ENCODE data around the gene ABCB9. TPM values are rescaled to one million over a fixed set of nuclear protein-coding genes. Genes with fewer than 3 reads are reported as not detected.

Gene ABCB9
- total RNA-seq, 1 donor from 2014 or later = 8.8 TPM

DNA sequence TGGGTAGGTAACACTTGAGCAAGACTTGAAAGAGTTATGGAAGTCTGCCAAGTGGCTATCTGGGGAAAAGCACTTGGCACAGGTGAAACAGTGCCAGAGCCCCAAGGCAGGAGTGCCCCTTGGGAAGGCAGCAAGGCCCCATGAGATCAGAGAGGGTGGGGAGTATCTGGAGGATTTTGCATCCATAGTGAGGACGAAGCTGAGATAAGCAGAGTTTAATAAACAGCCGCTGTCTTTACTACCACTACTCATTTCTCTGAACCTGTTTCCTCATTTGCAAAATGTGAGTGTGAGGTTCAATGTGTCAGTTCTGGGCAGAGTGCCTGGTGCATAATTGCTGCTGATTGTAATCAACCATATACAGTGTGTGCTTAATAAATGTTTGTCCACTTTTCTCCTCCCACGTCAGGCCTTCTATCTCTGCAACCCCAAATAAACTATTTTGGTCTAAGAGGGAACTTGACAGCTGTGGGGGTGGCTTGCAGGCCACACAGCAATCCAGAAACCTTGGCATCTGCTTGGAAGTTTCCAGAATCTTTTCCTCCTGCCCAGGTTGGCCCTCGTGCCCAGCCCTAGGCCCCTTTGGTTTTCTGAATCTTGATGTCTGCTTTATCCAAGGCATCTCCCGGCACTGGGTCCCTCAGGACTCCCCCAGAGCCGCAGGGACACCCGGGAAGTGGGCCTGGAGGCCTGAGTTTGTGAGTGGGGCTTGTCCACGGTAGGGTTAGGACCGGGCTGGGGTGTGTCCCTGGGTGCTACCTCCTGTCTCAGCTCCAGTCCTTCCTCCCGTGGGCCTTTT is 4.5 kb downstream of the ABCB9 start:
- Mint-ChIP-seq H3K27me3 (ENCODE audit: unreplicated experiment) (peaks cover 4% of the 10 kb centered on the region), H3K4me1 (ENCODE audit: low read depth, unreplicated experiment) (peaks cover 4% of the 10 kb centered on the region), H3K36me3 (ENCODE audit: unreplicated experiment) (no peaks in the 10 kb centered on the region), H3K9me3 (ENCODE audit: unreplicated experiment) (no peaks in the 10 kb centered on the region), H3K4me3 (ENCODE audit: unreplicated experiment) (no peak overlapping the region), H3K27ac (ENCODE audit: unreplicated experiment) (no peak overlapping the region)
- TF ChIP-seq, protein P1, sequence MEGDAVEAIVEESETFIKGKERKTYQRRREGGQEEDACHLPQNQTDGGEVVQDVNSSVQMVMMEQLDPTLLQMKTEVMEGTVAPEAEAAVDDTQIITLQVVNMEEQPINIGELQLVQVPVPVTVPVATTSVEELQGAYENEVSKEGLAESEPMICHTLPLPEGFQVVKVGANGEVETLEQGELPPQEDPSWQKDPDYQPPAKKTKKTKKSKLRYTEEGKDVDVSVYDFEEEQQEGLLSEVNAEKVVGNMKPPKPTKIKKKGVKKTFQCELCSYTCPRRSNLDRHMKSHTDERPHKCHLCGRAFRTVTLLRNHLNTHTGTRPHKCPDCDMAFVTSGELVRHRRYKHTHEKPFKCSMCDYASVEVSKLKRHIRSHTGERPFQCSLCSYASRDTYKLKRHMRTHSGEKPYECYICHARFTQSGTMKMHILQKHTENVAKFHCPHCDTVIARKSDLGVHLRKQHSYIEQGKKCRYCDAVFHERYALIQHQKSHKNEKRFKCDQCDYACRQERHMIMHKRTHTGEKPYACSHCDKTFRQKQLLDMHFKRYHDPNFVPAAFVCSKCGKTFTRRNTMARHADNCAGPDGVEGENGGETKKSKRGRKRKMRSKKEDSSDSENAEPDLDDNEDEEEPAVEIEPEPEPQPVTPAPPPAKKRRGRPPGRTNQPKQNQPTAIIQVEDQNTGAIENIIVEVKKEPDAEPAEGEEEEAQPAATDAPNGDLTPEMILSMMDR (IDR thresholded peaks at IDR 0.05; ENCODE audit: partially characterized antibody, unreplicated experiment) = no peak
- DNase-seq = no peak

DNA sequence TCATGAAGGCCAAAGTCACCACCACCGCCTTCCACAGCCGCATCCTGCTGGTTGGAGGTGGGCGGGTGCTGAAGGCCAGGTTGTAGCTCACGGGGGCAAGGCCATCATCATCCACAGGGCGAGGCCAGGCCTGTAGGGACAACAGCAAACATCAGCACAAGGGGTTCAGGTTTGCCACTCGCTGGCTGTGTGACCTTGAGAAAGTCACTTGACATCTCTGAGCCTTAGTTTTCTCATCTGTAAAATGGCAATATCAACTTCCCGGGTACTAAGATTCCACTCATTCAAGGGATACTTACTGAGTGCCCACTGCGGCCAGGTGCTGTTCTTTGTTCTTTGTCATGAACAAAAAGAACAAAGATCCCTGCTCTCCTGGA is 6.1 kb downstream of the ABCB9 start:
- Mint-ChIP-seq H3K4me3 (ENCODE audit: unreplicated experiment) (no peak overlapping the region), H3K9me3 (ENCODE audit: unreplicated experiment) (no peaks in the 10 kb centered on the region), H3K36me3 (ENCODE audit: unreplicated experiment) (no peaks in the 10 kb centered on the region), H3K27me3 (ENCODE audit: unreplicated experiment) (peaks cover 4% of the 10 kb centered on the region), H3K27ac (ENCODE audit: unreplicated experiment) (no peak overlapping the region), H3K4me1 (ENCODE audit: low read depth, unreplicated experiment) (peaks cover 4% of the 10 kb centered on the region)
- TF ChIP-seq, protein P1 (IDR thresholded peaks at IDR 0.05; ENCODE audit: partially characterized antibody, unreplicated experiment) = no peak
- no peak for DNase-seq

DNA sequence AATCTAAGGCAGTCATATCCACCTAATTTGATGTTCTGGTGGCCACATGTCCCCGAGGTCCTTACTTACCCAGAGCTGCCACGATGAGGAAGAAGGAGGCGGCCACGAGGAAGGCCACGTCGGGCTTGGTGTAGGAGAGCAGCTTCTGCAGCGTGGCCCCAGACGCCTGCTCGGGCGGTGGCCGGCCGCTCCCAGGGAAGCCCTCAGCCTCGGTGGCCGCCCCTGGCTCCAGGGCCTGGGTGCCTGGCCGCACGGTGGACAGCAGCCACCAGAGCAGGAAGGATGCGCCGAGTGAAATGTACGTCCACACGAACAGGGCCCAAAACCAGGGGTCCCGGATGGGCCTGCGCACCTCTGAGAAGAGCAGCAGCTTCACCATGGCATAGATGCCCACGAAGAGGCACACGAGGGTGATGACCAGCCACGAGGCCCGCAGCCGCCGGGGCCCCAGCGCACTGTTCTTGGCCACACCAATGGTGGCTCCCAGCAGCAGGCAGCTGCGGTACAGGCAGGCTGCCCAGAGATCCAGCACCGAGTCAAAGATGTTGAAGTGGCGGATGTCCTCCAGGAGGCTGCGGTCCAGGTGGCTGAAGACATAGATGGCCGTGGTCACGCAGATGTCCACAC is 6.6 kb downstream of the ABCB9 start:
- TF ChIP-seq, protein P1 (IDR thresholded peaks at IDR 0.05; ENCODE audit: partially characterized antibody, unreplicated experiment) = no peak
- H3K27ac Mint-ChIP-seq (ENCODE audit: unreplicated experiment) = no peak overlapping the region
- peaks cover 3% of the 10 kb centered on the region for H3K27me3 Mint-ChIP-seq (ENCODE audit: unreplicated experiment)
- H3K36me3 Mint-ChIP-seq (ENCODE audit: unreplicated experiment) = no peaks in the 10 kb centered on the region
- no peak for DNase-seq
- no peak overlapping the region for H3K4me3 Mint-ChIP-seq (ENCODE audit: unreplicated experiment)
- peaks cover under 1% of the 10 kb centered on the region for H3K4me1 Mint-ChIP-seq (ENCODE audit: low read depth, unreplicated experiment)
- H3K9me3 Mint-ChIP-seq (ENCODE audit: unreplicated experiment) = peaks cover 2% of the 10 kb centered on the region

DNA sequence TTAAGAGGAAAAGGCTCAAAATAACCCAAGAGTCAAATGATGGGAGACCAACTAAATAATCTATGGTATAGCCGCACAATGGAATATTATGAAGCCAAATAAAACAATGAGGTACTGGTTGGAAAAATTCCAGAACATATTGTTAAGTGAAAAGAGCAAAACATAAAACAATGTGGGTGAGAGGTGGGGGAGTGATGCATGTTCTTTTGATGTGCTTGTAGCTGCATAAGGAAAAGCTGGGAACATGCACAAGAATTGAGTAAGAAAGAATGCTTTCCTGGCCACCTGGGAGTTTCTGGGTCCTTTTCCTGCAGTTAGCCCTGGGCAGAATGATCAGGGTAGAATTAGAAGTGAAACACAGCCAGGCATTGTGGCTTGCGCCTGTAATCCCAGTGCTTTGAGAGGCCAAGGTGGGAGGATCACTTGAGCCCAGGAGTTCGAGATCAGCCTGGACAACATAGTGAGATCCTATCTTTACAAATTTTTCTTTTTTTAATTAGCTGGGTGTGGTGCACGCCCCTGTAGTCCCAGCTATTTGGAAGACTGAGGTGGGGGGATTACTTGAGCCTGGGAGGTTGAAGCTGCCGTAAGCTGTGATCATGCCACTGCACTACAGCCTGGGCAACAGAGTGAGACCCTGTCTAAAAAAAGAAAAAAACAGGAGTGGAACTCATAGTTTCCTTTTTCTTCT is 7.9 kb downstream of the ABCB9 start:
- Mint-ChIP-seq H3K27ac (ENCODE audit: unreplicated experiment) (no peak overlapping the region), H3K4me1 (ENCODE audit: low read depth, unreplicated experiment) (no peaks in the 10 kb centered on the region), H3K36me3 (ENCODE audit: unreplicated experiment) (no peaks in the 10 kb centered on the region), H3K9me3 (ENCODE audit: unreplicated experiment) (peaks cover 2% of the 10 kb centered on the region), H3K27me3 (ENCODE audit: unreplicated experiment) (peaks cover 3% of the 10 kb centered on the region), H3K4me3 (ENCODE audit: unreplicated experiment) (no peak overlapping the region)
- DNase-seq = no peak
- TF ChIP-seq, protein P1 (IDR thresholded peaks at IDR 0.05; ENCODE audit: partially characterized antibody, unreplicated experiment) = no peak

Measured in glutamatergic neuron (in vitro differentiated cells).